ENCODE measurements around the gene DSCAM. TPM values are rescaled to one million over a fixed set of nuclear protein-coding genes. Genes with fewer than 3 reads are reported as not detected.

DSCAM gene
- total RNA-seq, 1 donor = not detected

DNA sequence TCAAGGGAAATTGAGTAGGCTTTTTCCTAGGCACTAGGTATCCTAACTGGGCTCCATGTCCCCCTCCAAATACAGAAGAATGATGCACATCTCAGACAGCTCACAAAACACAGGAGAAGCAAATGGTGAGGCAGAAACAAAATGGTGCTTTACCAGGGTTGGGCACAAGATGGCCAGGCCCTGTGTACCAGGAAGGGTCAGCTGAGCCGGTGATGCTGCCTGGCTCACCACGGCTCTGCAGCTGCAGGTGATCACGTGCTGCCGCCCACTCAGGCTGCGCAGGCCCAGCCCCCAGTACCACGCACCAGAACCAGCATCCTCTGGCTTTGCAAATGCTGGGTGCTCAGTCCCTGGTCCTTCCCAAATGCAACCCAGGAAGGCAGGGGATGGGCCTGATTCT is 993 bp upstream of the DSCAM start:
- TF ChIP-seq, protein P1, sequence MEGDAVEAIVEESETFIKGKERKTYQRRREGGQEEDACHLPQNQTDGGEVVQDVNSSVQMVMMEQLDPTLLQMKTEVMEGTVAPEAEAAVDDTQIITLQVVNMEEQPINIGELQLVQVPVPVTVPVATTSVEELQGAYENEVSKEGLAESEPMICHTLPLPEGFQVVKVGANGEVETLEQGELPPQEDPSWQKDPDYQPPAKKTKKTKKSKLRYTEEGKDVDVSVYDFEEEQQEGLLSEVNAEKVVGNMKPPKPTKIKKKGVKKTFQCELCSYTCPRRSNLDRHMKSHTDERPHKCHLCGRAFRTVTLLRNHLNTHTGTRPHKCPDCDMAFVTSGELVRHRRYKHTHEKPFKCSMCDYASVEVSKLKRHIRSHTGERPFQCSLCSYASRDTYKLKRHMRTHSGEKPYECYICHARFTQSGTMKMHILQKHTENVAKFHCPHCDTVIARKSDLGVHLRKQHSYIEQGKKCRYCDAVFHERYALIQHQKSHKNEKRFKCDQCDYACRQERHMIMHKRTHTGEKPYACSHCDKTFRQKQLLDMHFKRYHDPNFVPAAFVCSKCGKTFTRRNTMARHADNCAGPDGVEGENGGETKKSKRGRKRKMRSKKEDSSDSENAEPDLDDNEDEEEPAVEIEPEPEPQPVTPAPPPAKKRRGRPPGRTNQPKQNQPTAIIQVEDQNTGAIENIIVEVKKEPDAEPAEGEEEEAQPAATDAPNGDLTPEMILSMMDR (IDR thresholded peaks at IDR 0.05; ENCODE audit: insufficient read depth, low read length) = no peak
- no peak for DNase-seq (ENCODE audit: low read depth)
- H3K4me3 ChIP-seq (ENCODE audit: low read depth, low read length) = no peak overlapping the region

DNA sequence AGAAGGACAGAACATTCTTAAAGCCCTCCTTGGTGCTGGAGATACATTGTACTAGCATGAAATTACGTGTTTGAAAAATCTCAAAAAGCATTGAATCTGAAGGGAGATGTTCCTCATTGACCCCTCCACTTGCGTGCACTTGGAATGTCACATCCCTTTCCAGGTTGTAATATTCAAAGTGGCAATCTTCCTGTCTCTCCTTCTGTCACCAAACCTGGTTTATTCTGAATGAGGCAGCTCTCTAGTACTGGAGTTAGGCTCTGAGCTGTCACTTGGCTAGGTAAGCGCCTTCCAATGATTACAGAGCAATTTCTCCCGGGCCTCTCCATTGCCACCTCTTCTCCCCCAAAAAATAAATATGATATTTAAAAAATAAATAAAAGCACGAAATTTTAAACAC is 855 bp downstream of the DSCAM start:
- DNase-seq (ENCODE audit: low read depth) = no peak
- TF ChIP-seq, protein P1 (IDR thresholded peaks at IDR 0.05; ENCODE audit: insufficient read depth, low read length) = no peak
- H3K4me3 ChIP-seq (ENCODE audit: low read depth, low read length) = no peak overlapping the region

DNA sequence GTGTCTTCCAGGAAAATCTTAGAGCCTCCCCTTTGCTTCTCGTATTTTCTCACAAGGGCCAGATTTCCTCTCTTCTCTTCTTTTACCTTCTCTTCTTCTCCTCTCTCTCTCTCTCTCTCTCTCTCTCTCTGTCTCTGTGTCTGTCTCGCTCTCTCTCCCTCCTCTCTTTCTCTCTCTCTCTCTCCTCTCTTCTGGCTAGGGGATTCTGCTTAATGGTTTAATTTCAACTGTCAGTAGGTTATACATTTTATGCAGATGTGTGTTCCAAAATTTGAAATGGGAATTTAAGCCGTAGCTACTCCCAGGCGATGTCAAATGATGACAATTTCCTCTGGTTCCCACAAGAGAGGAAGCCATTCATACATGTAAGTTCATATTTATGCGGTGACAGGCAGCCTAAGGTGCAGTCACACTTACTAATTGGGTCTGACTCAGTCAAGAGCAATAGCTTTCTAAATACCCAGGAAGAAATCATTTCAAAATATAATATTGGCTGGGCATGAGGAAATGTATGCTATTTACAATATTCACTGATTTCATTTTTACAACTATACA is 1.4 kb downstream of the DSCAM start:
- TF ChIP-seq, protein P1 (IDR thresholded peaks at IDR 0.05; ENCODE audit: insufficient read depth, low read length) = no peak
- no peak overlapping the region for H3K4me3 ChIP-seq (ENCODE audit: low read depth, low read length)
- DNase-seq (ENCODE audit: low read depth) = no peak

DNA sequence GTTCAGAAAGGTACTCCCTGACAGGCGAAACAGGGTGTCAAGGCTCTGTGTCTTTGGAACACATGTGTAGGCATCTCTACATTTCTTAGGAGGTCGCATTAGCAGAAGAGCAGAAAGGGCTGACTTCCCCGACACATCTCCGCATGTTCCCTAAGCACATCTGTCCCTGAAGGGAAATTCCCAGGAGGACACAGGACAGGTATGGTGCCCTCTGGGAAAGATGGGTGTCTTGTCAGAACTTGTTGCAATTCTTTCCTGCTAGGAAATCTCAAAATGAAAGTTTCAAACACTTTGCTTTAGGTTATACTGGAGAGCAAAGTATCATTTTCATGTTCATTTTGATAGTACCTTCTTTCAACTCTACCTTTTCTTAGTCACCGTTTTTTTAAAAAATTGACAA is 2.0 kb downstream of the DSCAM start:
- TF ChIP-seq, protein P1 (IDR thresholded peaks at IDR 0.05; ENCODE audit: insufficient read depth, low read length) = no peak
- DNase-seq (ENCODE audit: low read depth) = no peak
- no peak overlapping the region for H3K4me3 ChIP-seq (ENCODE audit: low read depth, low read length)

DNA sequence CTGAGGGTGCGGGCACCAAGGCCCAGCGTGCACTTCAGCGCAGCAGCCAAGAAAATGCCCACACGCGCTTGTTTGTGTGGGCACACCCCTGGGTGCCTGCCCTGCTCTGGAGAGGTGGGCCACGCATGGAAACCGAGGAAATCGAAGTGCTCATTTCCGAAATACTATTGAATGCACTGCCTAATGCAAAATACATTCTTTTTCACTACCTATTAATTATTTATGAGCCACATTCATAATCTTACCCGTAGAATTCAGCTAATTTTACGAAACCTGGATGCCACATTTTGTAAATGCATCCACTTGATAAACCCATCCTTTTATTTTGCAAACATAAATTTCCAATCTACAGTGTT is 4.8 kb downstream of the DSCAM start:
- no peak for DNase-seq (ENCODE audit: low read depth)
- TF ChIP-seq, protein P1 (IDR thresholded peaks at IDR 0.05; ENCODE audit: insufficient read depth, low read length) = no peak
- no peak overlapping the region for H3K4me3 ChIP-seq (ENCODE audit: low read depth, low read length)

DNA sequence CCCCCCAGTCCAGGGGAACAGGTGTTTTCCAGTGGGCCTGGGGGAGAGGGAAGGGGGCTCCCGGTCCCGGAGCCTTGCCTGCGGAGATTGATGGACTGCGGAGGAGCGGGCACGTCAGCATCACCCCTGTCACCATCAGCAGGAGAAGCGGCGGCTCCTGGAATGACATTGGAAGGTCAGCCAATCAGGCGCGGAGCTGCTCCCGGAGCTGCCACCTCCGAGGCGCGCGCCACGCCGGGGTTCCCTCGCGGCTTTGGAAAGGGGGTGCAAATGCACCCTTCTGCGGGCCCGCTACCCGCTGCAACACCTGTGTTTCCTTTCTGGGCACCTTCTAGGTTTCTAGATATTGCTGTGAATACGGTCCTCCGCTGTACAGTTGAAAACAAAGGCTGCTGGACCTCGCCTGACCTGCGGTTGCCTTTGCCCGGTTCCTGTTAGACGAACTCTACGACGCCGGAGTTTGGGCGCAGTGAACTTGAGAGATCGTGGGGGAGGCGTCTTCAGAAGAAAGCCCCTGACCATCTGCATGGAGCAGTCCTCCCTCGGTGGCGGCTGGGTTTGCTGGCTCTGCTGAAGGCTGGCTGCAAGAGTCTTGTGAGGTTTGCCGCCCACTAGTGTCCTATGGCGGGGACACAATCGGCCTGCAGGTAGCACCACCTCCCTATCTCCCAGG is 5.3 kb downstream of the DSCAM start:
- DNase-seq (ENCODE audit: low read depth) = no peak
- no peak overlapping the region for H3K4me3 ChIP-seq (ENCODE audit: low read depth, low read length)
- TF ChIP-seq, protein P1 (IDR thresholded peaks at IDR 0.05; ENCODE audit: insufficient read depth, low read length) = no peak
